K562 (cell line): ENCODE data around the gene FUZ.

ENCODE experiments used
- CREM ChIP-seq: IDR thresholded peaks from 2 replicates; pipeline ENCODE4 v1.6.1; 2014; ENCODE audit warnings: antibody characterized with exemption, low read depth
- EGR1 ChIP-seq: fragments of 450-650 bp; conservative IDR thresholded peaks from 2 replicates; pipeline ENCODE4 v1.6.1; 2017; ENCODE audit warnings: mild to moderate bottlenecking
- ELF4 ChIP-seq: fragments of 450-650 bp; formaldehyde crosslinking; IDR thresholded peaks from 2 replicates; pipeline ENCODE4 v1.4.0; 2022; ENCODE audit warnings: missing genetic modification characterization
- JUND ChIP-seq, 2 experiments: IDR thresholded peaks; 2 replicates in 1 of 2; 3 replicates in 1 of 2; pipeline ENCODE4 v1.6.1; 2011; ENCODE audit warnings: borderline replicate concordance in 2 of 2, low read depth in 2 of 2, low read length in 2 of 2, improper control_type of control experiment in 1 of 2, missing biosample characterization in 1 of 2, missing genetic modification characterization in 1 of 2, missing genetic modification reagents in 1 of 2
- POLR2A ChIP-seq: fragments of 450-650 bp; conservative IDR thresholded peaks from 2 replicates; pipeline ENCODE4 v1.6.1; 2016
- RAD21 ChIP-seq, 2 experiments: fragments of 250-450 bp in 1 of 2; fragments of 450-650 bp in 1 of 2; sonication (Bioruptor Pico) in 1 of 2; formaldehyde crosslinking in 1 of 2; IDR thresholded peaks in 1 of 2; conservative IDR thresholded peaks in 1 of 2; 2 replicates each; pipeline versions ENCODE4 v1.4.0 to v1.8.0; 2020 to 2022; ENCODE audit warnings: mild to moderate bottlenecking in 2 of 2, moderate library complexity in 1 of 2
- SMC3 ChIP-seq: conservative IDR thresholded peaks from 2 replicates; pipeline ENCODE4 v1.6.1; 2011; ENCODE audit warnings: low read depth, low read length, improper control_type of control experiment; ENCODE audit not compliant: insufficient read depth
- SP1 ChIP-seq: sonication (generic); formaldehyde crosslinking; IDR thresholded peaks from 2 replicates; pipeline ENCODE4 v1.8.1; 2022; ENCODE audit warnings: mild to moderate bottlenecking, missing genetic modification reagents
- SPI1 ChIP-seq: IDR thresholded peaks from 2 replicates; pipeline ENCODE4 v1.6.1; 2011; ENCODE audit warnings: low read depth, low read length, control low read depth, borderline replicate concordance
- ZFPM2 ChIP-seq: fragments of 250-450 bp; sonication (Bioruptor Pico); IDR thresholded peaks from 2 replicates; pipeline ENCODE4 v1.5.1; 2022; ENCODE audit warnings: mild to moderate bottlenecking

DNA sequence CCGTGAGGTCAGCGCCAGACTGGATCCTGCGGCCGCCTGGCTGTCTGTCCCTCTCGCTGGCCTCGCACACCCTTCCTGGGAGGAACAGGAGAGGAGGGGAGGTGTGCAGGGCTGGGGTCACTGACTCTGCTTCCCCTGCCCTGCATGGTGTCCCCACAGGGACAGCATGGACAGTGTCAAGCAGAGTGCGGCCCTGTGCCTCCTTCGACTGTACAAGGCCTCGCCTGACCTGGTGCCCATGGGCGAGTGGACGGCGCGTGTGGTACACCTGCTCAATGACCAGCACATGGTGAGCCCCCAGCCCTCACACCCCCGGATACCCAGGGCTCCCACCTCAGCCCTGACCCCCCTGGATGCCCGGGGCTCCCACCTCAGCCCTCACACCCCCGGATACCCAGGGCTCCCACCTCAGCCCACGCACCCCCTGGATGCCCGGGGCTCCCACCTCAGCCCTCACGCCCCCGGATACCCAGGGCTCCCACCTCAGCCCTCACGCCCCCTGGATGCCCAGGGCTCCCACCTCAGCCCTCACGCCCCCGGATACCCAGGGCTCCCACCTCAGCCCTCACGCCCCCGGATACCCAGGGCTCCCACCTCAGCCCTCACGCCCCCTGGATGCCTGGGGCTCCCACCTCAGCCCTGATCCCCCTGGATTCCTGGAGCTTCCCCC lies 21.2 kb downstream of the FUZ start:
- TF ChIP-seq CREM (no peak), RAD21 (CRISPR knock-in tag; conservative IDR thresholded peaks at IDR 0.05 in 1 of 2, IDR thresholded peaks at IDR 0.05 in 1 of 2) (no peak), SP1 (CRISPR knock-in tag) (no peak), SPI1 (no peak), EGR1 (0 out of 2 replicates have a peak, but pooled peaks have one; percentile 7), SMC3 (no peak), ZFPM2 (CRISPR knock-in tag) (no peak), JUND (IDR thresholded peaks at IDR 0.05; ENCODE audit: borderline replicate concordance, low read depth, low read length) (no peak), JUND (tag; IDR thresholded peaks at IDR 0.05; ENCODE audit: borderline replicate concordance, low read depth, low read length) (no peak), ELF4 (CRISPR knock-in tag) (no peak), POLR2A (no peak)
